HG02571 (cell line): ENCODE measurements around the gene IPPK.

Experiments
- ATAC-seq: cut with Tn5 transposase; IDR thresholded peaks from one replicate; pipeline ENCODE4 v1.9.1; 2021; ENCODE audit warnings: mild to moderate bottlenecking, moderate library complexity; ENCODE audit not compliant: unreplicated experiment

Gene IPPK

GRCh38 chr9:92617195-92617813 lies 52.6 kb downstream of the IPPK start:
- no peak for ATAC-seq

- no peak for ATAC-seq
These were observed 53.2 kb downstream of the IPPK start for GRCh38 chr9:92616655-92617111.

- ATAC-seq = no peak
These were observed 53.7 kb downstream of the IPPK start for GRCh38 chr9:92616199-92616641.

GRCh38 chr9:92615790-92616189 lies 54.1 kb downstream of the IPPK start:
- ATAC-seq = no peak

- no peak for ATAC-seq
These were observed 55.0 kb downstream of the IPPK start for GRCh38 chr9:92614763-92615461.

GRCh38 chr9:92614123-92614510 lies 55.8 kb downstream of the IPPK start:
- no peak for ATAC-seq

GRCh38 chr9:92613268-92614122 lies 56.4 kb downstream of the IPPK start:
- no peak for ATAC-seq

GRCh38 chr9:92612816-92613215 lies 57.1 kb downstream of the IPPK start:
- no peak for ATAC-seq

- no peak for ATAC-seq
These were observed 57.6 kb downstream of the IPPK start for GRCh38 chr9:92612292-92612691.

- ATAC-seq = no peak
These were observed 58.2 kb downstream of the IPPK start for GRCh38 chr9:92611621-92612285.

GRCh38 chr9:92610470-92611420 lies 59.2 kb downstream of the IPPK start:
- no peak for ATAC-seq

- no peak for ATAC-seq
These were observed 61.0 kb downstream of the IPPK start for GRCh38 chr9:92608909-92609445.

- no peak for ATAC-seq
These were observed 61.6 kb downstream of the IPPK start for GRCh38 chr9:92608241-92608908.

GRCh38 chr9:92607773-92608172 lies 62.2 kb downstream of the IPPK start:
- no peak for ATAC-seq

GRCh38 chr9:92607088-92607487 lies 62.8 kb downstream of the IPPK start:
- no peak for ATAC-seq

- ATAC-seq = no peak
These were observed 64.7 kb downstream of the IPPK start for GRCh38 chr9:92605224-92605623.

- no peak for ATAC-seq
These were observed 65.9 kb downstream of the IPPK start for GRCh38 chr9:92603990-92604389.

- ATAC-seq = no peak
These were observed 66.8 kb downstream of the IPPK start for GRCh38 chr9:92603100-92603499.

- no peak for ATAC-seq
These were observed 67.5 kb downstream of the IPPK start for GRCh38 chr9:92602413-92602812.
